HG03342 (cell line): ENCODE measurements around the gene AKAP8.
"Not testable (repeated sequence)": the region's sequence is repeated elsewhere in the genome, so short reads cannot be mapped to it uniquely, and the experiment has no call there.

ENCODE experiments used
- ATAC-seq: cut with Tn5 transposase; IDR thresholded peaks from one replicate; pipeline ENCODE4 v1.9.1; 2021; ENCODE audit warnings: mild to moderate bottlenecking, moderate library complexity; ENCODE audit not compliant: unreplicated experiment

The AKAP8 gene

GRCh38 chr19:15337202-15337601, 42.4 kb downstream of the AKAP8 start:
- no peak for ATAC-seq

GRCh38 chr19:15335992-15336391, 43.6 kb downstream of the AKAP8 start:
- not testable (repeated sequence) for ATAC-seq

GRCh38 chr19:15332311-15332996, 47.1 kb downstream of the AKAP8 start, which contains the start of gene BRD4:
TSS of gene BRD4 (minus strand) at chr19:15332539. CDS start at chr19:15273099, 59,440 bp downstream.
- peak; percentile 47 for ATAC-seq

GRCh38 chr19:15331419-15332310, 47.9 kb downstream of the AKAP8 start:
- ATAC-seq: peak; percentile 33

- ATAC-seq: no peak
These were observed 48.7 kb downstream of the AKAP8 start for GRCh38 chr19:15330801-15331418.

GRCh38 chr19:15328312-15328711, 51.3 kb downstream of the AKAP8 start:
- no peak for ATAC-seq

GRCh38 chr19:15324791-15325519, 54.6 kb downstream of the AKAP8 start:
- no peak for ATAC-seq

- no peak for ATAC-seq
These were observed 55.9 kb downstream of the AKAP8 start for GRCh38 chr19:15323496-15324235.

- no peak for ATAC-seq
These were observed 57.8 kb downstream of the AKAP8 start for GRCh38 chr19:15321739-15322138.

- ATAC-seq: no peak
These were observed 59.5 kb downstream of the AKAP8 start for GRCh38 chr19:15320116-15320515.

- no peak for ATAC-seq
These were observed 61.3 kb downstream of the AKAP8 start for GRCh38 chr19:15318241-15318691.

GRCh38 chr19:15317392-15318071, 62.1 kb downstream of the AKAP8 start:
- ATAC-seq: no peak

- no peak for ATAC-seq
These were observed 63.1 kb downstream of the AKAP8 start for GRCh38 chr19:15316498-15316897.

GRCh38 chr19:15315101-15315500, 64.5 kb downstream of the AKAP8 start:
- no peak for ATAC-seq

- no peak for ATAC-seq
These were observed 65.8 kb downstream of the AKAP8 start for GRCh38 chr19:15313649-15314279.

GRCh38 chr19:15307169-15307568, 72.4 kb downstream of the AKAP8 start:
- no peak for ATAC-seq

- ATAC-seq: no peak
These were observed 73.8 kb downstream of the AKAP8 start for GRCh38 chr19:15305582-15306334.

GRCh38 chr19:15304140-15304705, 75.4 kb downstream of the AKAP8 start:
- ATAC-seq: no peak
